HG03064 (cell line): ENCODE measurements around the gene SEMA3F.
"Not testable (repeated sequence)": the region's sequence is repeated elsewhere in the genome, so short reads cannot be mapped to it uniquely, and the experiment has no call there.

Source experiments
- ATAC-seq: cut with Tn5 transposase; IDR thresholded peaks from one replicate; pipeline ENCODE4 v1.9.1; 2021; ENCODE audit warnings: low read depth; ENCODE audit not compliant: unreplicated experiment

The SEMA3F gene

GRCh38 chr3:50227390-50228183 lies 72.5 kb downstream of the SEMA3F start:
- ATAC-seq = peak; percentile 59

GRCh38 chr3:50228184-50228763 lies 73.2 kb downstream of the SEMA3F start:
- not testable (repeated sequence) for ATAC-seq

GRCh38 chr3:50229490-50229889 lies 74.4 kb downstream of the SEMA3F start:
- ATAC-seq = no peak

- ATAC-seq = no peak
Observed at GRCh38 chr3:50230104-50230793, 75.1 kb downstream of the SEMA3F start.

GRCh38 chr3:50230794-50231125 lies 75.6 kb downstream of the SEMA3F start:
- no peak for ATAC-seq

- ATAC-seq = no peak
Observed at GRCh38 chr3:50231581-50231980, 76.5 kb downstream of the SEMA3F start.

GRCh38 chr3:50232303-50232702 lies 77.2 kb downstream of the SEMA3F start:
- no peak for ATAC-seq

- no peak for ATAC-seq
Observed at GRCh38 chr3:50233176-50233575, 78.1 kb downstream of the SEMA3F start.

GRCh38 chr3:50235716-50236483 lies 80.8 kb downstream of the SEMA3F start, which contains the start of gene GNAI2:
GNAI2 (plus strand) TSS chr3:50236204; CDS start chr3:50236336, 132 bp downstream.
- ATAC-seq = peak; percentile 90

GRCh38 chr3:50236484-50237132 lies 81.5 kb downstream of the SEMA3F start:
- no peak for ATAC-seq

GRCh38 chr3:50237133-50237651 lies 82.1 kb downstream of the SEMA3F start:
- ATAC-seq = no peak

GRCh38 chr3:50237754-50238548 lies 82.8 kb downstream of the SEMA3F start:
- peak; percentile 25 for ATAC-seq

GRCh38 chr3:50238549-50239026 lies 83.5 kb downstream of the SEMA3F start:
- ATAC-seq = no peak
